ENCODE measurements around the gene RNF220. TPM values are rescaled to one million over a fixed set of nuclear protein-coding genes. Genes with fewer than 3 reads are reported as not detected.
A peak's percentile ranks its signal among the peaks of the same experiment; 100 is the strongest.

The RNF220 gene
- total RNA-seq, 2 donors from 2014 or later: 121 to 125 TPM

DNA sequence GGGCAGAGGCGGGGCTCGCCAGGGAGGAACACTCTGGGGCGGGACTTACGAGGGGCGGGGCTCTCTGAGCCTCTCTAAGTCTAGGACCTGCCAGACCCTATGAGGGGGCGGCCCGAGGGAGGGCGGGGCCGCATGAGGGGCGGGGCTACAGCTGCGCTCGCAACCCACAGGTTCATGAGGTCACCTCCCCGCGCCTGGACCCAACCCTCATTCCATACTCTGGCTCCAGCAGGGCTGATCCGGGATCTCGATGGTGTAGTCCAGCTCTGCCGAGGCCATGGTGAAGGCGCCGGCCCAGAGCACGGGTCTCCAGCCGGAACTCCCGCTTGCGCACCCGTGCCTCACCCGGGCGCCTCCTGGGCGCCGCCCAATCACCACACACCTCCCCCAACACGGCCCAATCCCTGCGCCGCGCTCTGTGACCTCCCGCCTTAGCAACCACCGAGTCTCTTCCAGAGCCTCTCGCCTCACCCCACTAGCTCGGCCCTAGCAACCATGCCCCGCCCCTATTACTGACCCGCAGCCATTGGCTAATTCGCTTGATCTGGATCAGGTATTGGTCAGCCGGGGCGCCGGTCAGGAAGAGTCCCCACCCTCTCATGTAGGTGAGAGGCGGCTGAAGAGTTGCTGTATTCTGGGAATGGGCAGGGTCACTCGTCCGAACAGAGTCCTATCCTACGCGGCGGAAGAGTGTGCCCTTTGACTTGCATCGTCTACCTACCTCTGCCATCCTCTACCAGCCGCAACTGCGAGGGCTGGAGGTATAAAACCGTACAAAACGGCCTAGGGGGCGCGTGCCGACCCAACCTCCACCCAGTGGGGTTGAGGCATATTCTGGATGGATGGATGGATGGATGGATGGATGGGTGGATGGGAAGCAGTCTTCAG is 269.3 kb downstream of the RNF220 start, which contains the start of the genes ARMH1 and TMEM53:
ARMH1 (plus strand) TSS at position 602 of the 888 bp plus-strand sequence. CDS start 14,984 bp downstream, outside the sequence.
TMEM53 (minus strand) TSS at position 369 of the 888 bp plus-strand sequence; CDS start at position 279, 90 bp downstream.
- DNase-seq (ENCODE audit: low spot score) (peak; percentile 99), ATAC-seq (ENCODE audit: insufficient number of reproducible peaks, low FRiP score, low read depth) (peak; percentile 99)
- Histone ChIP-seq H3K4me3 (peak within 1 kb of the TSS; percentile 76), H3K4me1 (ENCODE audit: control insufficient read depth in 1 of 2, low read depth in 2 of 2) (peaks cover 13 to 30% of the 10 kb centered on the region in 2 donors), H3K36me3 (no peaks in the 10 kb centered on the region), H3K27me3 (replicated peaks; ENCODE audit: insufficient read depth) (no peaks in the 10 kb centered on the region), H3K9me3 (no peaks in the 10 kb centered on the region), H3K27ac (peak within 1 kb of the TSS; percentile 84 to 94)
- TF ChIP-seq, protein P1, sequence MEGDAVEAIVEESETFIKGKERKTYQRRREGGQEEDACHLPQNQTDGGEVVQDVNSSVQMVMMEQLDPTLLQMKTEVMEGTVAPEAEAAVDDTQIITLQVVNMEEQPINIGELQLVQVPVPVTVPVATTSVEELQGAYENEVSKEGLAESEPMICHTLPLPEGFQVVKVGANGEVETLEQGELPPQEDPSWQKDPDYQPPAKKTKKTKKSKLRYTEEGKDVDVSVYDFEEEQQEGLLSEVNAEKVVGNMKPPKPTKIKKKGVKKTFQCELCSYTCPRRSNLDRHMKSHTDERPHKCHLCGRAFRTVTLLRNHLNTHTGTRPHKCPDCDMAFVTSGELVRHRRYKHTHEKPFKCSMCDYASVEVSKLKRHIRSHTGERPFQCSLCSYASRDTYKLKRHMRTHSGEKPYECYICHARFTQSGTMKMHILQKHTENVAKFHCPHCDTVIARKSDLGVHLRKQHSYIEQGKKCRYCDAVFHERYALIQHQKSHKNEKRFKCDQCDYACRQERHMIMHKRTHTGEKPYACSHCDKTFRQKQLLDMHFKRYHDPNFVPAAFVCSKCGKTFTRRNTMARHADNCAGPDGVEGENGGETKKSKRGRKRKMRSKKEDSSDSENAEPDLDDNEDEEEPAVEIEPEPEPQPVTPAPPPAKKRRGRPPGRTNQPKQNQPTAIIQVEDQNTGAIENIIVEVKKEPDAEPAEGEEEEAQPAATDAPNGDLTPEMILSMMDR (IDR thresholded peaks at IDR 0.05): no peak

GRCh38 chr1:44675186-44675585 is 270.1 kb downstream of the RNF220 start:
- Histone ChIP-seq H3K4me3 (peak overlapping the region; percentile 76), H3K36me3 (no peaks in the 10 kb centered on the region), H3K27me3 (replicated peaks; ENCODE audit: insufficient read depth) (no peaks in the 10 kb centered on the region), H3K9me3 (no peaks in the 10 kb centered on the region), H3K4me1 (ENCODE audit: control insufficient read depth in 1 of 2, low read depth in 2 of 2) (peaks cover 13 to 30% of the 10 kb centered on the region in 2 donors), H3K27ac (peak overlapping the region; percentile 84 to 94)
- ATAC-seq (ENCODE audit: insufficient number of reproducible peaks, low FRiP score, low read depth) (no peak), DNase-seq (ENCODE audit: low spot score) (no peak)
- TF ChIP-seq, protein P1 (IDR thresholded peaks at IDR 0.05): no peak

DNA sequence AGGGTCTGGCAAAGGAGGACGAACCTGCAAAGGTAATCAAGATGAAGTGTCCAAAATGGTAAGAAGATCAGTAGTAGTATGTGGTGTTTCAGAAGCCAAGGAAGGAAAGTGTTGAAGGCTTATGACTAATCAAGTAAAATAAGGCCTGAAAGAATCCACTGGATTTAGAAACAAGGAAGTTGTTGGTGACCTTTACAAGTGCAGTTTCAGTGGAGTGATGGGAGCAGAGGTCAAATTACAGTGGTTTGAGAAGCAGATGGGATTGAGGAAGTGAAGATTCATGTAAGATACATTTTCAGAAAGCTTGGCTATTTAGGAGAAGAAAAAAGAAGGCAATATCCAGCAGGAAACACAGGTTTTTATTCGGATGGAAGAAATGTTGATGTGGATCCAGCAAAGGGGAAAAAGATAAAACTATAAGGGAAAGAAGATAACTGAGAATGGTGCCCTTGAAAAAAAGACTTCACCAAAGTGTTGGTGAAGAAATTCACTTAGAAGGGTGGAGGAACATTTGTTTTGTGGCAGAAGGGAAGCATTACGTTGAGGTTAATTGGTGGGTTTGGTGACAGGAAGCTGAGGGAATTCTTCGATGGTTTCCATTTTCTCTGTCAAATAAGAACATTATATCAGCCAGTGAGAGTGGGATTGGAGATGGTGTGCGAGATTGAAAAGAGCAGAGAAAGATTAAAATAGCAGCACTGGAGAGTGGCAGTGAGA is 271.6 kb downstream of the RNF220 start:
- no peak for DNase-seq (ENCODE audit: low spot score)
- ATAC-seq (ENCODE audit: insufficient number of reproducible peaks, low FRiP score, low read depth): no peak
- TF ChIP-seq, protein P1 (IDR thresholded peaks at IDR 0.05): no peak
- no peak overlapping the region for H3K27ac ChIP-seq
- no peak overlapping the region for H3K4me3 ChIP-seq
- no peaks in the 10 kb centered on the region for H3K27me3 ChIP-seq (replicated peaks; ENCODE audit: insufficient read depth)
- no peaks in the 10 kb centered on the region for H3K9me3 ChIP-seq
- H3K36me3 ChIP-seq: no peaks in the 10 kb centered on the region
- H3K4me1 ChIP-seq (ENCODE audit: control insufficient read depth in 1 of 2, low read depth in 2 of 2): peaks cover 13 to 29% of the 10 kb centered on the region in 2 donors

DNA sequence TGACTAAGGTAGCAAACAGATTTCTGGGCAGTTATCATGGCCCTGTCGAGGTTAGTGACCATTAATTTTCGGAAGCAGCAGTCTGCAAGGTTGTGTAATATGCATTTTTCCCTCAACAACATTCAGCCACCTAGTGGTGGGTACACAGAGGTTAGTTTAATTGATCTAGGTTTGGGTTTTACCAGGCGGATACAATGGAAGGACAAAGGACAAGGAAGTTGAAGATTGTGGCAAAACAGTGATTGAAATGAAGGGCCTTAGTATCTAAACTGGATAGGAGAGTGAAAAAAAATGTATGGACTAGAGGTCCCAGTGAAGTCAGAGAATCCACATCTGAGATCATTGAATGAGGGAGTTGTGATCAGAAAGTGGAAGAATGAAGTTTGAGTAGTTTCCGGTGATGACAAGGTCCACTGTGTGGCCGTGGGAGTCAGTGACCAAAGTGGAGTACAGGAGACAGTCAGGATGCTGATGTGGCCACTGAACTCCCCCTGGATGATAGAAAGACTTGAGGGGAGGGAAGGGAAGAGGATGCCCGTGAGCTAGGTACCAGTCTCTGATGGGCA is 272.2 kb downstream of the RNF220 start:
- Histone ChIP-seq H3K27me3 (replicated peaks; ENCODE audit: insufficient read depth) (no peaks in the 10 kb centered on the region), H3K4me1 (ENCODE audit: control insufficient read depth in 1 of 2, low read depth in 2 of 2) (peaks cover 13 to 23% of the 10 kb centered on the region in 2 donors), H3K9me3 (no peaks in the 10 kb centered on the region), H3K36me3 (no peaks in the 10 kb centered on the region), H3K4me3 (no peak overlapping the region), H3K27ac (no peak overlapping the region)
- no peak for ATAC-seq (ENCODE audit: insufficient number of reproducible peaks, low FRiP score, low read depth)
- TF ChIP-seq, protein P1 (IDR thresholded peaks at IDR 0.05): peak; percentile 32
- no peak for DNase-seq (ENCODE audit: low spot score)

Data from thoracic aorta (tissue), 2 donors.